ENCODE results near the gene COL15A1.

The COL15A1 gene

GRCh38 chr9:98916660-98917059 lies 27.0 kb upstream of the COL15A1 start:
- DNase-seq (ENCODE audit: low spot score): no peak

DNA sequence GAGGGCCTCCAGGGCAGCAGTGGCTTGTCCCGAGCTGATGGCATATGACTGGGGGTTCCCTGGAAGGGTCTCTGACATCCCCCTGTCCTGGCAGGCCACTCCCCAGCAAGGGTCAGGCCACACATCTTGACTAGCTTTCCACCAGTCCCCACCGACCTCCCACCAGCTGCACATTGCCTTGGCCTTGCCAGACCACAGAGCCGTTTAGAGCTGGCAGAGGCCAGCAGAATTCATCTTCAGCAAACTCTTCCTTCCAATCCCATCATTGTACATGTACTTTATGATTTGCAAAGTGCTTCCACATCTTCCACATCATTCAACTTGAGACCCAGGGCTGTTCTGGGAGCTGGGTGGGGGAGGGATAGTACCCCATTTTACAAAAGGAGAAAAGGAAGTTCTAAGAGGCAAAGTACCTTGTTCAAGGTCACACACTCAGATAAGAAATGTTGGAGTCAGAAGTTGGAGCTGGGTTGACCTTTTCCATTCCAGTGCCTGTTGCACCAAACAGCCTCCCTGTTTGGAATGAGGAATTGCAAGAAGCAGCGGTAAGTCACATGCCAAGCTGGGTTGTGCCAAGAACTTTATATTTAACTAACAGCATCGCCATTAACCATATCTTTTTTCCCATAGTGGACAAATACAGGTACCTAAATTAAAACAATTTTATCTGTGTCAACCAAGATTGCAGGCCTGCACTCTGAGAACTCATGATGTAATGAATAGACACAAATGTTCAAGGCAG lies 25.8 kb upstream of the COL15A1 start:
- DNase-seq (ENCODE audit: low spot score): no peak

GRCh38 chr9:98921732-98922131 lies 22.0 kb upstream of the COL15A1 start:
- no peak for DNase-seq (ENCODE audit: low spot score)

GRCh38 chr9:98922721-98923435 lies 20.8 kb upstream of the COL15A1 start:
- no peak for DNase-seq (ENCODE audit: low spot score)

DNA sequence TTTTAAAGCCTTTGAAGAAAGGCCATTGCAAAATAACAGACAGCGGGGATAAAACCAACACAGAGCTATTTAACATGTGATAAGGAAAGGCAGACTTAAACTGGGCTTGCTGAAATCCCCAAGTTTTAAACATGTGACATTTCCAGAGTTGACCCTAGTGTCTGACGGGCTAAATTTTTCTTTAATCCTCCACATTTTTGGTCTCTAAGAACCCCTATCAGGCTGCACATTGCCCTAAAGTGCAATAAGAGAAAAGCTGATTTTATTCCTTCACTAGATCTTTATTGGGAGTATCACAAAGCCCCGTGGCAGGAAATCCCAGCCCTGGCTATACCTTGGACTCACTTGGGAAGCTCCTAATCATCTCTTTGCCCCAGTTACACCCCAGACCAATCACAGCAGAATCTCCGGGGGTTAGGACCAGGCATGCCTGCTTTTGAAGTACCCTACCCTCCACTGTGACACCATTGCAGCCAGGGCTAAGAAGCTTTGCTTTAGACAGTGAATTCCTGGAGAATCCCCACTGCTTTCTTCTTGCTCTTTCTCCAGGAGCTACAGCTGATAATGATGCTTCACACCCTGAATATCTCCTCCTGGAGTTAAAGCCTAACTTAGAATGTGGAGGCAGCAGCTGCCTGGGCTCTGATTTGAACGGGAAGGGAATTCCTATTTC lies 20.1 kb upstream of the COL15A1 start:
- DNase-seq (ENCODE audit: low spot score): no peak

DNA sequence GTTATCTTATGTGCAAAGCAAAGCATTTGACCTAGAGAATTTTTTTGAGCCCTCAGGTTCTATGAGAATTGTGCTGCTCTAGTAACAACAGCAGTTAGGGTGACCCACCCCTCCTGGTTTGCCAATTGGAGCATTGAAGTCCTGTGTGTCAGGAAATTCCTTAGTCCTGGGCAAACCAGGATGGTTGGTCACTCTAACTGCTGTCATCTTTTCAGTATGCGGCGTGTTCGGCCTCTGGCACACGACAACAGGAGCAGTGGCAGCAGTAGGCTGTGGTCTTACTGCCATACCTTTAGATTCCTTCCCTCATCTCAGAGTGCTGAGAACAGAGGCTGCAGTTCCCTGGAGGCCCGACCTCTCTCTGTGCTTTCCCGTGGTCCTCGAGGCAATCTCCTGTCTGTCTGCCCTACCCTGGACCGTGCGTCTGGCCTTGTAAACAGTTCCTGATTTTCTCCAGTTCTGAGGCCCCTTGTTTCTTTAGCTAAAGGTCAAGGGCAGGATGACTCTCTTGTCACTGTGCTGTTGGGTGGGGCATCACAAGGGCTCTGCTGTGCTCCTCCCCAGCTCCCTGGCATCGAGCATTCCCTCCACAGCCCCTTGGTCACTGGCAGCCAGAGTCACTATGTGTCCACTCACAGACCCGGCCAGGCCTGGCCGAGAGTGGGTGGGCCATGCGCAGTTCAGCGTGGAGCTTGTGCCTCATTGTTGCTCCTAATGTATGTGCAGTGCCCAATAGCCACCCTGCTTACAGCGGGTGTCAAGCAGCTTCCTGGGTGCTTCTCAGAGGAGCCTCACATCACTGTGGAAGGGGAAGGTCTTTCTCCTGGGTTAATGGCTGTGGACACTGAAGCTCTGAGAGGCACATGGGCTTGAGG lies 18.5 kb upstream of the COL15A1 start:
- DNase-seq (ENCODE audit: low spot score): no peak

DNA sequence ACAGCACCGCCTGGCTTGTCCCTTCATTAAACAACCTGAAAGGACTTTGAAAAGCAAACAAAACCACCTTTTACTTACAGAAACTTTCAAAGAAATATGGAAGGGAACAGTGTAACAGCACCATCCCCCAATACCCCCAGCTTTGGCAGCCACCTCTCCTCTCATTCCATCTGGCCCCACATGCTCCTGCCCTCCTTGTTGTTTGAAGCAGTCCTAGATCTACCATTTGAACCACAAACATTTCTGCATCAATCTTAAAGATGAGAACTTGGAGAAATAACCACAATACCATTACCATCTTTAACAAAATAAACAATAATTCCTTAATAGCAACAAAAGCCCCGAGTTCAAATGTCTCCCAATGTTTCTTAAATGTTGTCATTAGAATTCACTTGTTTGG lies 17.8 kb upstream of the COL15A1 start:
- DNase-seq (ENCODE audit: low spot score): no peak

GRCh38 chr9:98927724-98928123 lies 16.0 kb upstream of the COL15A1 start:
- DNase-seq (ENCODE audit: low spot score): no peak

DNA sequence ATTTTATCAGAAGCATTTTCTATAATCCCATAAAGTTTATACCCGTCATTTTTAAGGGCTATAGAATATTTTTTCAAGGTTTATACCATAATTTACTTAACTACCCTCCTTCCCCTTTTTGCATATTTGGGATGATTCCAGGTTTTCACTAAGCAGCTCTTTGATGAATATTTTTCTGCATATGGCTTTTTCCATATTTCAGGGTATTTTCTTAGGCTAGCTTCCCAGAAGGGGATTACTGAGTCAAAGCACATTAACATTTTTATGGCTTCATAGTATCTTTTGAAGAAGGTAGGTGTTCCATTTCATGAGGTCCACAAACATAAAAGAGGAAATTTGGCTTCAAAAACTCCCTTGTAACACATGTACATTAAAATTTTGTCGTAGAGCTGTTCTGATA lies 14.6 kb upstream of the COL15A1 start:
- no peak for DNase-seq (ENCODE audit: low spot score)

DNA sequence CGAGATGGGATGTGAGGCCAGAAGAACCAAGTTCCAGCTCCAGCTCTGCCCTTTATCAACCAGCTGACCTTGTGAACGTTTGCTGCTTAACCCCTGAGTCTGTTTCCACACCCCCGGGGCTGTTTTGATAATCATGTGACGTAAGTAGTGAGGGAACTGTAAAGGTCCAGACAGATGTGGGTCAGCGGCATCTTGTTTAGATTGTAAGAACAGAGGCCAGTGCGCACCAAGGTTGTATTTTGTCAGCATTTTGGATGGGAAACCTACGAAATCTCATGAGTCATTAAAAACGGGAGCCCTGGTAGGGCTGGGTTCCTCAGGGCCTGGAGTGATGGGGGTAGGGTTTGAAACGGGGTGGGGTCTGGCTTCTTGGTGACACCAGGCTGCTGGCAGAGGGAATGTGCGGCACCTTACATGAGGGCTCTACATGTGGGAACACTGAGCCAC lies 13.8 kb upstream of the COL15A1 start:
- DNase-seq (ENCODE audit: low spot score): no peak

- no peak for DNase-seq (ENCODE audit: low spot score)
These were observed 12.9 kb upstream of the COL15A1 start for GRCh38 chr9:98930792-98931191.

GRCh38 chr9:98931600-98932389 lies 11.9 kb upstream of the COL15A1 start:
- DNase-seq (ENCODE audit: low spot score): no peak

GRCh38 chr9:98933185-98933584 lies 10.5 kb upstream of the COL15A1 start:
- no peak for DNase-seq (ENCODE audit: low spot score)

- DNase-seq (ENCODE audit: low spot score): no peak
These were observed 9.8 kb upstream of the COL15A1 start for GRCh38 chr9:98933890-98934289.

DNA sequence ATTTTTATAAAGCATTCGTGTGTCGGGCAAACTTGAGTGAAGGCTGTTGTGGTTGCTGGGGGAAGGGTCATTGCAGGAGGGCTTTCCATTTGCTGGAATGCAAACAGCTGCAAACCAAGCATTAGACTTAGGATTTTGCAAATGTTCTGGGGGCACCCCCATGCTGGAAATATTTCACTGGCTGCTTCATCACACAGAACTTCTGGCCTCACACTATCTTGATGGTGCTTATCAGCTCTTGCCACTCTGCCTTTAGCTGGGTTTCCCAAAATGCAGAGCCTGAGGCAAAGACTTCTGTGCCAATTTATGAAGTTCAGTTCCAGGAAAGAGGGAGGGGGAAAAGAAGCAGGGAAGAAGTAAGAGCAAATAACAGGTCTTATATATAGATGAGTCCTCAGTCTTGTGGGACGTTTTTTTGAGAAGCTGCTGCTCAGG lies 8.6 kb upstream of the COL15A1 start:
- DNase-seq (ENCODE audit: low spot score): no peak

DNA sequence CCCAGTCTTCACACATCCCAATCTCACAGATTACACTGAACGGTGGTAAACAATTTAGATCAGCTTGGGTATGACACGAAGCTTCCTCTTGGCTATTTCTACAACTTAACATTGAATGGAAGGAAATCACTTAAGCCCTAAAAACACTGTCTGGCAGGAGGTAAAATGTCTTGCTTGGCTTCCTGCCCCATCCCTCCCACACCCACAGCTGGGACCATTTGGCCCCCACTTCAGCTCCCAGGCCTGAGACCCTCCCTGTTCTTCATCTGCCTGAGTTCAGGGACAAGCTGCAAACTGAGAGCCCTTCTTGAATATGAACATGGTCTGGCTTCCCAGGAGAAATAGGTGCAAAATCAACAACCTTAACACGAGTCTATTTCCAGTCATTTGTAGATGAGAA lies 3.4 kb upstream of the COL15A1 start:
- DNase-seq (ENCODE audit: low spot score): no peak

DNA sequence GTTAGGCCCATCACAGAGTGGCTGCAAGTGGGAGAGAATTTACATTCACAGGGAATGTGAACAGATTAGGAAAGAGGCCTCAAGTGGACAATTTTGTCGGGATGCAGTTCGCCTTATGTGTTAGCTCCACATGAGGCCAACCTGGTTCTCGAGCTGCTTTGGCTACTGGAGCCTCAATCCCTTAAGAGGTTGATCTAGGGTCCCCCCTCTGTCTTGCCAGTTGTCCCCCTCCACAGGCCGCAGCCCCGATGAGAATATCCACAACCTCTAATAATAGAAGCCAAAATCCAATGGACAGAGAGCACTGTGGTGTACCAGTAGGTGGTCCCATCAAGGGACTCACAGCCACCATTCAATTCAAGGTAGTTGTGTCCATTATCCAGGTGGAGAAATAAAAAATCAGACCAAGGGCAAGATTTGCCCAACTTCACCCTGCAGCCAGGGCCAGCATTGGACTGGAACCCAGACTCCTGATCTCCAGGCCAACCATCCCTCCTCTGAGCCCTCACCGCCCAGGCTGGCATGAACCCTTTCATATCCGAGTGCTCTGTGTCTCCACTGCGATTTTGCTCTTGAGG lies 1.7 kb upstream of the COL15A1 start:
- no peak for DNase-seq (ENCODE audit: low spot score)

GRCh38 chr9:98942906-98943681 lies 613 bp upstream of the COL15A1 start:
- no peak for DNase-seq (ENCODE audit: low spot score)

GRCh38 chr9:98944057-98944733 lies 488 bp downstream of the COL15A1 start:
- no peak for DNase-seq (ENCODE audit: low spot score)

GRCh38 chr9:98944734-98945074 lies 997 bp downstream of the COL15A1 start:
- no peak for DNase-seq (ENCODE audit: low spot score)
